Inferior parietal cortex (tissue), 1 donor: ENCODE results near the gene FBXL2.
"Not testable (repeated sequence)": the region's sequence is repeated elsewhere in the genome, so short reads cannot be mapped to it uniquely, and the experiment has no call there.

ENCODE experiments used
- DNase-seq: peaks from one replicate; pipeline ENCODE4 v3.0.0-alpha.2; 2016; ENCODE audit errors: extremely low spot score

Gene FBXL2

DNA sequence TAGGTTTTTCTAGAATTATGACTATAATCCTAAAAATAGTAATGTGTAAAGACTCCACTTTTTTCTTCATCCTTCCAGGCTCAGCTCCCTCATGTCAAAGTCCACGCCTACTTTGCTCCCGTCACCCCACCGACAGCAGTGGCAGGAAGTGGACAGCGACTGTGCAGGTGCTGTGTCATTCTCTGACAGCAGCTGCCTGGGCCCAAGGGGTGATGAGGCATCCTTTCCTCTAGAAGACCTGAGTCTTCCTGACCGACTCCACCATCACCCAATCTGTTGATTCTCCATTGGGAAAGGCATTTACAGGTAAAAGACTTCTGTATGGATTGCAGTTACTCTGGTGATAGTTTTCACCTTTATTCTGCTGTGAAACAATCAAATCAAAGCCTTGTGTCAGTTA, 108.2 kb downstream of the FBXL2 start:
- no peak for DNase-seq

DNA sequence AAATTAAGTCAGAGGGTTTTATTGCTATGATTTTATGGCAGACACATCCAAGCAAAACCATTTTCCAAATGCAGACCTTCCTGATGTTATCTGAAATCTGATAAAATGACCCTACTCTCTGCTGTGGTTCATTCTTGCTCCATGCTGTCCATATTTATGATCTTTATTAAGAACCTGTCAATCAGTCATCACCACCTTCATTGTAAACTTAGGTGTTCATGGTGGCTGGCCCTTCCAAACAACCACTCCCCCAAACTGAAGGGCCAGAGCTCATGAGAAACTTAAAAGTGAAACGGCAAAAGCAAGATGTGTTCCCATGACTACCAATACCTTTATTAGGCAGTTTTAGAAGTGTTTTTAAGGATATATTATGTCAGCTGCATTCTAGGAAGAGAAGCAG, 109.4 kb downstream of the FBXL2 start:
- DNase-seq = no peak

DNA sequence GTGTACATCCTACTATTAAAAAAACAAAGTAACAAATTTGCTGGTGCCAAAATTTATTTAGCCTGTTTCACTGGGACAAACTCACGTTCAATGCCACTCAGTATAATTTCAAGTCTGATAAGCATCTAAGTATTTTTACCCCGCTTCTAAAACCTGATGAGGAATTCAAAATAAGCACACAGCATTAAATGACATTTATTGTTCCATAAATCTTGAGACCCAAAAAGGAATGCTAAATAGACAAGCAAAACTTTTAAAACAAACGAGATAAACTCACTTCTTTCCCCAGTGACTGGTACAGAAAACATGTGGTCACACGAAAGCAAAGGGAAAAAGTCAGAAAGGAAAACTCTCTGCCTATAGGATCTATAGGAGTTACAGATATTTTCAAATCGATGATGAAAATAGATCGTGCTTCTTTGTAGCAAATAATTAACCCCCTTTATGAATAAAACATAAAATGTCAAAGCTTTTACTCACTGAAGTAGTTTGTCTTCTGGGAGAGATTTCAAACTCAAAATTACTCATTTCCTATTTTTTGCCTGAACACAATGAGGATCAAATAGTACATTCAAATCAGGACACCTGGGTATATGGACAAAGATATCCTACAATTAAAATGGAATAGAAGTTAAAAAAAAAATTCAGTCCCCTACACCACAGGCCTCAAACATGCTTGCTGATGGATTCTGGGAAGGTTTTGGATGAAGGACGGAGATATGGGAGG, 111.3 kb downstream of the FBXL2 start:
- no peak for DNase-seq

DNA sequence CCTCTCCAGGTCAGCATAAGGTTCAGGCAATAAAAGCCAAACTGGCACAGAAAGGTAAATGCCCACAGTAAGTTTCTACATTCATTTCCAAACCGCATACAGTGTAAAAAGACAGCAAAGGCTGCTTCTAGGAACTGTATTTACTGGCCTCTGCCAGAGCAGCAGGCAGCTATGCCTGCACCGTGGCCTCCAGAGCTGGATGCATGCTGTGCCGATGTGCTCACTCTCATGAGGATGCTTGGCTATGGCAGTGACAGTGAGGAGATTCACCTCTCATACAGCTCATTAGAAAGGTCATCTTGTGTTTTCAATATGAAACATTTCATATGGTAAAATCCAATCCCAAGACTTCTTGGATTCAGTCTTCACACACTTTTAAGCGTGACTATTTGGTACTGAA, 112.7 kb downstream of the FBXL2 start:
- no peak for DNase-seq

DNA sequence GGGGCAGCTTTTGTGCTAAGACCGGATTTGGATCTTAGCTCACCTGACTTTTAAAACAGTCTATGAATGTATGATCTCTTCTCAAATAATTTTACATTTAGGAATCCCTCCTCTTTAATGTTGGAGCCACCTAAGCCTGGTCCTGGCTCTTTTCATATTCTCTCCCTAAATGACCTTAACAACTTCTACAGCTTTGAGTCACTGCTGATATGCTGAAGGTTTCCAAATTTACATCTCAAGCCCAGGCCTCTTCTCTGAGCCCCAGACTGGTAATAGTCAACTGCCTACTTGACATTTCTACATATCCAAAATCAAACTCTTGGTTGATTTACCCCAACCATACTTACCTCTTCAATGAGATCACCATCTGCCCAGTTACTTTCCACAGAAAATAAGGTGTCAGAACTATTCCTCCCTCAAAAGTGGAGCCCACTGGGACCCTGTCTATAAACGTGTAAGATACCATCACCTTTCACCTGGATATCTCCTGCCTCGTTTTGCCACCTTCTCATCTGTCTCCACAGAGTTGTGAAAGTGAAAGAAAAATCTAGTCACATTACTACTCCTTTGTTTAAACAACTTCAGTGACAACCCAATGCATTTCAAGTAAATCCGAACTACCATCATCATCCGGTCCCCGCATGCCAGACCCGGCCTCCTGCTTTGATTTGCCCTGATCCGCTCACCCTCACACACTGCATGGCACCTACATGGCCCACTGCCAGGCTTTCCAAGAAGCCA, 114.2 kb downstream of the FBXL2 start:
- DNase-seq = no peak

DNA sequence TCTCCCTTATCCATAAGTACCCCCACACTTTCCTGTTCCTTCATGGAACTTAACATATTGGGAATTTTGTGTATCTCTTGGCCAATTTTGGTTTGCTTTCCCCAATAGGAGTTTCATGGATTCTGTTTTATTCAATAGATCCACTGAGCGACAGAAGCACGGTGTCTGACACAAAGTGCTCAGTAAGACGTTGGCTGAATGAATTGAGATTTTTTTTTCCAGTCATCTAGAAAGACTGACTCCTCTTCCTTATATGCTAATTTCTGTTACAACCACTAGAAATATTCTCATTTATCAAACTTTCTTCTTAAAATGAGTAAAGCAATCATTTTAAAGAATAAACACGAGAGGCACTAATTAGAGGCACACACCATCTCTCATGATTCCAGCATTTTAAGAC, 114.9 kb downstream of the FBXL2 start:
- DNase-seq = no peak

DNA sequence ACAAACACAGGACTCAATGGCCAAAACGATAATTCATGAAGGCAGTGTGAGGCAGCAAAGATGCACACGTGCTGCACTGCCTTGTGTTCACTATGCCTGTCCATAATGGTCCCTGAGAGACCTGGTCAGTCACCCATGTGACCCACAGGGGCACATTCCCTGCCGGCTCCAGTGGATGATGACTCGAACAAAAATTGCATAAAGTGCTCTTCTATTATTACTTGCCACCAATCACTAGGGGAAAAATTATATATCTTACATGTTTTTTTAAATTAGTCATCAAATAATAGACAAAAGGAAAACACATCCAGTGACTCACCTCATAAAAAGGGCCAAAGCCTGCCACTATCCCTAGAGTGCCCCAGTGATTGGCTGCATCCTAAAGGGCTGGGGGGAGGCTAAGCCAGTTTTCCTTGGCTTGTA, 115.5 kb downstream of the FBXL2 start:
- no peak for DNase-seq

DNA sequence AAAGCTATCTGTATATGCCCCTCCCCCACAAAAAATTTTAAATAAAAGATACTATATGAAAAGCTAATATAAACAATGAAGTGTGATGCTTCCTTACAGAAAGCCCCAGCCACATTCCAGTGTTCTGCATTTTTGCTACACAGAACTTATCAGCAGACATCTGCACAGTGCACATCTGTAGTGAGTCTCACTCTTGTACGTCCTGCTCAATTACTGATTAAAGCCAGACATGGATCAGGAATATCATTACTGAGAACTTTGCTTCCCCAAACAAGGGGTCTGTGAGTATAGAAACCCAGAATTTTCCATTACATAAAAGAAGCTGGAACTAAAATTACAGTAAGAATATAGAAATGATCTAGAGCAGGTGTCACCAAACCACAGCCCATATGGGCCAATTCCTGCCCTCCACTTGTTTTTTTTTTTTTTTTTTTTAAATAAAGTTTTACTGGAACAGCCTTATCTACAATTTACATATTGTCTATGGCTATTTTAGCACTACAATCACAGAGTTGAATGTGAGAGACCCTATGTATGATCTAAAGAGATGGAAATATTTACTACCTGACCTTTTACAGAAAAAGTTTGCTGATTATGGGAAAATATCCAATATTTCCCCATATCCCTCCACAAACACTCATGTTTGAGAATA, 117.3 kb downstream of the FBXL2 start:
- no peak for DNase-seq

DNA sequence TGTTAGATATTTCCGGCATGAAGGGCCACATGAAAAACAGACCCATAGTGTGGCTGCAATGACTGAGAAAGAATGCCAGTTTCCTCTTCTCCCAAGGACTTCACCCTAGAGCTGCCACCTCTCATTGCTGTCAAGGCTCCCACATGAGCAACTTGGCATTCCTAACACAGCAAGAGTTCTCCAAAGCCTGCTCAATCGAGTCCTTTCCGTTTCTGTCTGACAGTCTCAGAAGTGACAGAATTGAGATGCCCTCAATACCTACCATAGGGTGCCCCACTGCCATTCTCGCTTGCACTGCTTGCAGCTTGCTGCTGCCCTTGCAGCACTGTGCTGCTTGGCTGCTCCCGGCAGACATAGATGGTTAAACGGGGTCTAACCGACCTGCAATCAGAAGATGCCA, 118.7 kb downstream of the FBXL2 start:
- no peak for DNase-seq

DNA sequence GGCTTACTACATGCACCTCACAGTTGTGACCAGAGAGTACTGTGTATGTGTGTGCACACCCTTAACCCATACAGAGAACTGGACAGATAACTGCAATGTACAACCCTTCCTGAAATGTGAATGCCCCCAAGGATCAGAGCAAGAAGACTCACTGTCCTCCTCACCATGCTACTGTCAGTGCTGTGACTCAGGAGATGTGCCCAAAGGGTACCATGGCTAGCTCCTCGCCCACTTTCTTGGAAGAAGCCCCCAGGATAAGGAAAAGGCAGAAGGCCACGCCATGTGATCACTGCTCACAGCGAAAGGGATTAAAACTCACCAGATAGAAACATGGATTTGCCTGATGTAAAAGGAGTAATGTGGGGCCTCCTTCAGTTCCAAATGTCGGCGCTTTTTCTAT, 121.2 kb downstream of the FBXL2 start:
- DNase-seq = no peak

DNA sequence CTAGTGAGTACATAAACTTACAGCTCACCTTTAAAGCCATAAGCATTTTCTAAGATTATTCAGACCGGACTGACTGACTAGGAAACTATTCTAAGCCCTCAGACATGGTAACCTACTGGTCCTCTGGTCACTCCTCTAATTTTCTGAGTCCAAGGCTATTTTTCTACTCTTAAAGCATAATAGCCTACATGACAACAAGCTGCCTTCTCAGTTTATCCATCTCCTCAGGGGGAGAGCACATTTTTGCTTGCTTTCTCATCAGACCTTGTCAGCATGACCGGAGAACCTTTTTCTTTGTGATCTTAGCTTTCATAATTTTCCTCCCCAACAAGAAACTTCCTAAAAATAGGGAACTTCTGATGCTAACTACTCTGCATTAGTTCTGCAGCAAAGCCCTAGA, 124.5 kb downstream of the FBXL2 start:
- DNase-seq = no peak

DNA sequence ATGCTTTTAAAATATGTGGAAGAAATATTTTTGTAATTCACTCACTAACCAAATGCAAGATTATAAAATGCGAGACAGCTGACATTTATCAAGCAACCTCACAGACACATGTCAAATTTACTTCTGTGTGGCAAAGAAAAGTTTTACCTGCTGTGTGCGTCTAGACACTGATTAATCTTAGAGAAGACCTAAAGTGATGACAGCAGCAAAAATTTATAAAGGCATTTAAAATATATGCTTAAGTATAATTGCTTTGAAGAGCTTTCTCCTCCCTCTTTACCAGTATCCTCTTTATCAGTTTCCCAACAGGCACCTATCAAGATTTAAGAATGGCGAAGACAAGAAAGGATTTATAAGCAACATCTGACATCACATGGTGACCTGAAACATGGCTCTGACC, 125.7 kb downstream of the FBXL2 start:
- DNase-seq = no peak

DNA sequence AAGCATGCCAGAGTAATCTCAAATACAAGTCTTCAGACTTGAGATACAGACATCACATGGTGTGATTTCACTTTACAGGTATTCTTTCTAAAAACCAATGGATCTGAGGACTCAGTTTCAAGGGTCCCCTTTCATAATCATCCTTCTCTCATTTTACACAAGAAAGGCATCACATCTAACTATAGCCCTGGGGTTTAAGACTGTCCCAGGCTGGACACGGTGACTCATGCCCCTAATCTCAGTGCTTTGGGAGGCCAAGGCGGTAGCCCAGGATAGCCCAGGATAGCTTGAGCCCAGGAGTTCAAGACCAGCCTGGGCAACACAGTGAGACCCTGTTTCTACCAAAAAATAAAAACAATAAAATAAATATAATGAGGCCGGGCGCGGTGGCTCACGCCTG, 126.5 kb downstream of the FBXL2 start:
- DNase-seq = no peak

DNA sequence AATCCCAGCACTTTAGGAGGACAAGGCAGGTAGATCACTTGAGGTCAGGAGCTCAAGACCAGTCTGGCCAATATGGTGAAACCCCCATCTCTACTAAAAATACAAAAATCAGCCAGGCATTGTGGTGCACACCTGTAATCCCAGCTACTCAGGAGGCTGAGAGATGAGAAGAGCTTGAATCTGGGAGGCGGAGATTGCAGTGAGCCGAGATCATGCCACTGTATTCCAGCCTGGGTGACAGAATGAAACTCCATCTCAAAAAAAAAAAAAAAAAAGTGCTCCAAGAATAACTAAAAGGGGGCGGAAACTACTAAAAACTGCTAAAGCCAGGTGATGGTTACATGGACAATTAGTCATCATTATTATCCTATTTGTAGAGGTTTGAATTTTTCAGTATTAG, 133.6 kb downstream of the FBXL2 start:
- DNase-seq = not testable (repeated sequence)

DNA sequence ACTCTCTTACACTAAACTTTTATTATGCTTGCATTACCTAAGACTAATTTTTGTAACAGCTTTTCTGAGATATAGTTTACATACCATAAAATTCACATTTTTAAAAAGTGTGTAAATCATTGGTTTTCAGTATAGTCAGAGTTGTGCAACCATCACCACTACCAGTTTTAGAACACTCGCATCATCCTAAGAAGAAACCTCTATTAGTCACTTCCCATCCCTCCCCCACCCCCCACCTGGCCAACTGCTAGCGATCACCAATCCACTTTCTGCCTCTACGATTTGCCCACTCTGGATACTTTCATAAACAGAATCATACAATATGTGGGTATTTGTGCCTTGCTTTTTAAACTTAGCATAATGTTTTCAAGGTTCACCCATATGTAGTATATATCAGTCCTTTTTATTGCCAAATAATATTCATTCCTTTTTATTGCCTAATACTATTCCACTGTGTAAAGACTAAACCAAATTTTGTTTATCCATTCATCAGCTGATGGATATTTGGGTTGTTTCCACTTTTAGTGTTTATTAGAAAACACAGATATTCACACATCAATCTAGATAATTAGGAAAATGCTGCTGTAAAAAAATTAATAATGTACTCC, 139.9 kb downstream of the FBXL2 start:
- no peak for DNase-seq

DNA sequence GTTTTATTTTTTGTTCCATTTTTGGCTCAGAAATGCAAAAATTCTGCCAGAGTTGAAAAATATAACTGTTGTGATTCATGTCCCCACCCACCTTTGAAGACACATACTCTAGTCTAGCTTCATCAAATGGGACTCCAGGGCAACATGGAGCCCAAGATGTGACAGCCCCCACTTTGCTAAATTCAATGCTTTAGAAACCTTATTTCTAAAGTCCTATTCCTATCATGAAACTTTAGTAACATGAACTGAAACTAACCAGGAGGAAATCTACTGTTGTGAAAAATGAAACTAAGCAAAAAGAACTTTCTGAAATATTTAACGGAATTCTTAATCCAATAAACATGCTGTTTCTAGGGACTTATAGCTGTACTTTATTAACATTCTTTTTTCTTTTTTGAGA, 142.7 kb downstream of the FBXL2 start:
- no peak for DNase-seq

DNA sequence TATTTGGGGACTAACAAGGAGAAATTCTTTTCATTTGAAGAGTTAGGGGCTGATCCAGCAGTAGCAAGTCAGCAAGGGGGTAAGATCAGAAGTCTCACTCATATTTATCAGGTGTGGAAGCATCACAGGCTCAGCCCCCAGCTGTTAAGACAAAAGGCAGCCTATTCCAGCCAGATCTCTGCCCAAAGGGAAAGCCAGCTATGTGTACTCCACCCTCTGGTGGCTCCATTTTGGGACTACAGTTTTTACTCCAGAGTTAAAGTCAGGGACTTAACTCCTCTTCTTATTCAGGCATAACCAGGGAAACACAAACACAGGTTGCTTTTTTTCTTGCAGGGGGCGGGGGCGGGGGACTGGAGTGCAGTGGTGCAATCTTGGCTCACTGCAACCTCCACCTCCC, 143.7 kb downstream of the FBXL2 start:
- DNase-seq = no peak

DNA sequence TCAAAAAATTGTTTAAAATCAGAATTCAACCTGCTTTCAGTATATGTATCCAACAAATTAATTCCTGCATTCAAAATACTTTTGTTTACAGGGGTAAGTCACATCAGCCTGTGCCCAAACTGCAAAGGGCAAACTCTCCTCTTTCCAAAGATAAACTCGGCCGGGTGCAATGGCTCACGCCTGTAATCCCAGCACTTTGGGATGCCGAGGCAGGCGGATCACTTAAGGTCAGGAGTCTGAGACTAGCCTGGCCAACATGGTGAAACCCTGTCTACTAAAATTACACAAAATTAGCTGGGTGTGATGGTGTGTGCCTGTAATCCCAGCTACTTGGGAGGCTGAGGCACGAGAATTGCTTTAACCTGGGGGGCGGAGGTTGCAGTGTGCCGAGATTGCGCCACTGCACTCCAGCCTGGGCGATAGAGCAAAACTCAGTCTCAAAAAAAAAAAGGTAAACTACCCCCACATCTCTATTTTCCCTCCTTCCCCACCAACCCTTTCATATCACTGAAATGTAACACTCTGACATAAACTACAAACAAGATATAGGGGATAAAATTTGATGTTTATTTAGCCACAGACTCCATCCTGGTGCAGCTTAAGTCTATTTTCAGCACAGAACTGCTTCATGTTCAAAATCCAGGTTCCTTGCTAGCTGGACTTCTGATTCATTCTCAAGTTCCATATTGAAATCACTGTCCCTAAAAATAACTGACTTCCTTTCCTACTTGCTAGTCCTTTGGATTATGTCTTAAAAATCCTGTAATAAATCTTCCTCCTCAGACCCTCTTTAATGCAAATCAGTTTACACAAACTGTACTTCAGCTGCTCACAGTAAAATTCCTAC, 147.6 kb downstream of the FBXL2 start:
- no peak for DNase-seq

DNA sequence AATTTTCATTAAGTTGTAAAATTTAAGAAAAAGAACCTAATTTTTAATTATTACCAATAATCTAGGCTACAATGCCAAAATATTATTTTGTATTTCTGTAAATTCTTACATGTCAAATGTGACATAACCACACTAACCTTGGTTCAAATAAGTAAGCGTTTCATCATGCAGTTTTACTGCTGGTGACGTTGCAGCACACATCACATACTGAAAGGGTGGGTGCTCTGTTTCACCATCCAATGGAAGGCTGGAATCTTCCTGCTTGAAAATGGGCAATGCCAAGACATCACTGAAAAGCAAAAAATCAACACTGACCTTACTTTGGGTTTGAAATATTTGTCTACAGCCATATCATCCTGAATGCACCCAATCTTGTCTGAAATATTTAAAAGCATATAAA, 148.2 kb downstream of the FBXL2 start:
- no peak for DNase-seq

DNA sequence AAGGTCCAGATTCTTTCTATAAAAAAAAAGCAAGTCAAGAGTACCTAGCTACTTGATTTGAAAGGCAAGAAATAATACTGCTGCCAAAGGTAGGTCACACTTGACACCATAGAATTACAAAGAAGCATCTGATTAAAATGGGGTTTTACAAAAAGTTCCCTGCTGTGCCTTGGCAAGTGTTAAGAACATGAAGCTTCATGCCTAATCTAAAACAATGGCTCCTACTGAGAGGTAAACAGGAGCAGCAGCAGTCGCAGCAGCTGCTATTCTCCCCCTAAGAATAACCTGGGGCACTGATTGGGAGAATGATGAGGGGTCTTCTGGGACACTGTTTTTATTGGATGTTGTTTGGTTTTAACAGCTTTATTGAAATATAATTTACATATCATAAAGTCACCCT, 148.8 kb downstream of the FBXL2 start:
- DNase-seq = no peak

DNA sequence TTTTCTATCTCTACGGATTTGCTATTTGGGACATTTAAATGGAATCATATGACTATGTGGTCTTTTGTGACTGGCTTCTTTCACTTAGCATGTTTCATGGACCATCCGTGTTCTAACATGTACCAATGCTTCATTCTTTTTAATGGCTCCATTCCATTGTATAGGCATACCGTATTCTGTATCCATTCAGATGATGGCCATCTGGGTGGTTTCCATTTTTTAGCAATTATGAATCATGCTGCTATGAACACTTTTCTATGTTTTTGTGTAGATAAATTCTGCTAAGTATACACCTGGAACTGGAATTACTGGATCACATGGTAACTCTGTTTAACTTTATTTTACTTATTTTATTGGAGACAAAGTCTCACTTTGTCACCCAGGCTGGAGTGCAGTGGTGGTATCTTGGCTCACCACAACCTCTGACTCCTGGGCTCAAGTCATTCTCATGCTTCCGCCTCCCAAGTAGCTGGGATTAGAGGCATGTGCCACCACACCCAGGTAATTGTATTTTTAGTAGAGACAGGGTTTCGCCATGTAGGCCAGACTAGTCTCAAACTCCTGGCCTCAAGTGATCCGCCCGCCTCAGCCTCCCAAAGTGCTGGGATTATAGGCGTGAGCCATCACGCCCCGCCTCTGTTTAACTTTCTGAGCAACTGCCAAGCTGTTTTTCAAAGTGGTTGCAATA, 149.5 kb downstream of the FBXL2 start:
- DNase-seq = no peak
